NT2/D1 (cell line): ENCODE measurements around the gene SIK1.

Source experiments
- SUZ12 ChIP-seq: IDR thresholded peaks from 2 replicates; pipeline ENCODE4 v1.6.1; 2011; ENCODE audit not compliant: insufficient read length, insufficient read depth; ENCODE audit errors: extremely low read depth
- YY1 ChIP-seq: IDR thresholded peaks from 2 replicates; pipeline ENCODE4 v1.6.1; 2011; ENCODE audit not compliant: insufficient read length, insufficient read depth
- ZNF274 ChIP-seq: IDR thresholded peaks from 2 replicates; pipeline ENCODE4 v1.6.1; 2011; ENCODE audit warnings: mild to moderate bottlenecking, low read depth, low read length

- TF ChIP-seq ZNF274: no peak
- TF ChIP-seq SUZ12: no peak
- no peak for TF ChIP-seq YY1
Measured at GRCh38 chr21:43369124-43369523, 57.8 kb downstream of the SIK1 start.
